Uterus (tissue), 4 donors: ENCODE data around the gene CCM2. TPM values are rescaled to one million over a fixed set of nuclear protein-coding genes. Genes with fewer than 3 reads are reported as not detected.
A peak's percentile ranks its signal among the peaks of the same experiment; 100 is the strongest.

Experiments
- DNase-seq, 2 donors: peaks; one replicate each; pipeline ENCODE4 v3.0.0-alpha.2; 2019 to 2020
- H3K27ac ChIP-seq, 2 donors: fragments of 200-600 bp; sonication (generic); 1 replicate in 1 of 2; 2 replicates in 1 of 2; pipeline ENCODE4 v1.5.1; 2016 to 2018
- H3K27me3 ChIP-seq, 2 donors: fragments of 200-600 bp; sonication (generic); one replicate each; pipeline ENCODE4 v1.5.1; 2018 to 2019; ENCODE audit warnings: control low read depth in 1 of 2
- H3K36me3 ChIP-seq, 2 donors: fragments of 200-600 bp; sonication (generic); one replicate each; pipeline ENCODE4 v1.5.1; 2019; ENCODE audit warnings: control low read depth in 1 of 2
- H3K4me1 ChIP-seq, 2 donors: fragments of 200-600 bp; sonication (generic); one replicate each; pipeline ENCODE4 v1.5.1; 2018 to 2019; ENCODE audit warnings: control low read depth in 1 of 2
- H3K4me3 ChIP-seq, 2 donors: fragments of 200-600 bp; sonication (generic); 1 replicate in 1 of 2; 2 replicates in 1 of 2; pipeline ENCODE4 v1.5.1; 2018 to 2019; ENCODE audit warnings: mild to moderate bottlenecking in 1 of 2
- H3K9me3 ChIP-seq, 2 donors: fragments of 200-600 bp; sonication (generic); one replicate each; pipeline ENCODE4 v1.5.1; 2019; ENCODE audit warnings: control low read depth in 1 of 2
- POLR2A ChIP-seq, 2 donors: fragments of 450-650 bp; IDR thresholded peaks; one replicate each; pipeline ENCODE4 v1.6.1; 2016; ENCODE audit warnings: antibody characterized with exemption in 2 of 2, mild to moderate bottlenecking in 1 of 2, moderate library complexity in 1 of 2
- intact Hi-C: fragments of 100-400 bp; cut with DNase I; formaldehyde crosslinking; loops from one replicate; pipeline ENCODE4 v1.15.1; 2023; ENCODE audit warnings: low total_unique reads
- total RNA-seq, 4 donors: library from RNA; depleted of rRNA in 3 of 4; stranded (reverse); fragments of >200 nt in 3 of 4; gene quantifications; one replicate each; pipeline versions ENCODE4 v1.1.0 to v1.2.4, GENCODE V29; 2014 to 2023
- TF ChIP-seq, protein P1 (sequence below), 4 experiments: fragments of 200-600 bp in 2 of 4; fragments of 450-650 bp in 2 of 4; sonication (generic) in 2 of 4; IDR thresholded peaks; one replicate each; pipeline ENCODE4 v1.5.1; 2016 to 2019; ENCODE audit warnings: antibody characterized with exemption in 4 of 4, mild to moderate bottlenecking in 2 of 4, moderate library complexity in 1 of 4
- donor health status: DM: yes; HTN: yes; CAD: no.

The CCM2 gene
- total RNA-seq, 4 donors from 2014 or later: 7.6 to 70.2 (median 33.6) TPM

- H3K27me3 ChIP-seq: no peaks in the 10 kb centered on the region
- intact Hi-C loops: loop anchor here (10.0 kb wide), 1 partner anchor 411 kb away; the partner anchor contains the start of gene DDX56
- no peaks in the 10 kb centered on the region for H3K9me3 ChIP-seq
- no peaks in the 10 kb centered on the region for H3K4me1 ChIP-seq
- no peaks in the 10 kb centered on the region for H3K36me3 ChIP-seq
- H3K27ac ChIP-seq: peak overlapping the region; percentile 91 to 96
- H3K4me3 ChIP-seq: peak overlapping the region; percentile 52 to 57
- TF ChIP-seq, protein P1, sequence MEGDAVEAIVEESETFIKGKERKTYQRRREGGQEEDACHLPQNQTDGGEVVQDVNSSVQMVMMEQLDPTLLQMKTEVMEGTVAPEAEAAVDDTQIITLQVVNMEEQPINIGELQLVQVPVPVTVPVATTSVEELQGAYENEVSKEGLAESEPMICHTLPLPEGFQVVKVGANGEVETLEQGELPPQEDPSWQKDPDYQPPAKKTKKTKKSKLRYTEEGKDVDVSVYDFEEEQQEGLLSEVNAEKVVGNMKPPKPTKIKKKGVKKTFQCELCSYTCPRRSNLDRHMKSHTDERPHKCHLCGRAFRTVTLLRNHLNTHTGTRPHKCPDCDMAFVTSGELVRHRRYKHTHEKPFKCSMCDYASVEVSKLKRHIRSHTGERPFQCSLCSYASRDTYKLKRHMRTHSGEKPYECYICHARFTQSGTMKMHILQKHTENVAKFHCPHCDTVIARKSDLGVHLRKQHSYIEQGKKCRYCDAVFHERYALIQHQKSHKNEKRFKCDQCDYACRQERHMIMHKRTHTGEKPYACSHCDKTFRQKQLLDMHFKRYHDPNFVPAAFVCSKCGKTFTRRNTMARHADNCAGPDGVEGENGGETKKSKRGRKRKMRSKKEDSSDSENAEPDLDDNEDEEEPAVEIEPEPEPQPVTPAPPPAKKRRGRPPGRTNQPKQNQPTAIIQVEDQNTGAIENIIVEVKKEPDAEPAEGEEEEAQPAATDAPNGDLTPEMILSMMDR (IDR thresholded peaks at IDR 0.05): no peak
- TF ChIP-seq POLR2A (IDR thresholded peaks at IDR 0.05): no peak
- DNase-seq: no peak
These were observed 14.1 kb upstream of the CCM2 start for GRCh38 chr7:44985900-44986217.

GRCh38 chr7:44986218-44987053, 13.6 kb upstream of the CCM2 start:
- peak; percentile 90 to 95 for DNase-seq
- H3K4me3 ChIP-seq: peak overlapping the region; percentile 52 to 57
- peak overlapping the region; percentile 91 to 96 for H3K27ac ChIP-seq
- intact Hi-C loops: loop anchor here (10.0 kb wide), 1 partner anchor 412 kb away; the partner anchor contains the start of gene DDX56
- no peaks in the 10 kb centered on the region for H3K27me3 ChIP-seq
- TF ChIP-seq POLR2A (IDR thresholded peaks at IDR 0.05): peak; percentile 93 to 97
- TF ChIP-seq, protein P1 (IDR thresholded peaks at IDR 0.05): peak in 2 of 4 experiments; percentile 10 to 14
- H3K36me3 ChIP-seq: no peaks in the 10 kb centered on the region
- H3K4me1 ChIP-seq: no peaks in the 10 kb centered on the region
- H3K9me3 ChIP-seq: no peaks in the 10 kb centered on the region

DNA sequence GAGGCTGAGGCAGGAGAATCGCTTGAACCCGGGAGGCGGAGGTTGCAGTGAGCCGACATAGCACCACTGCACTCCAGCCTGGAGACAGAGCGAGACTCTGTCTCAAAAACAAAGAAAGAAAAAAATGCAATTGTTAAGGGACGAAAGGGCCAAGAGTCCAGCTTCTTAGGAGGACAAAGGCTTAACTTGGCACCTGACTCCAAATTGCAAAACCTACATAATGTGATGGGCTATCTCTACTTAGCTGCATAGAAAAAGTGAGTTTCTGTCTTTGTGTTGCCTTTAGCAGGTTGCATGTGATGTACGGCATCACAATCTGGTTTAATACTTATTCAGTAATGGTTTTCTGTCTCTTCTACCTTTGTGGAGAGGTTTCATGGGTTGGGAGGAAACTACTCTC, 12.5 kb upstream of the CCM2 start:
- Histone ChIP-seq H3K36me3 (no peaks in the 10 kb centered on the region), H3K4me1 (no peaks in the 10 kb centered on the region), H3K4me3 (peak overlapping the region in 1 of 2 donors; percentile 52), H3K9me3 (no peaks in the 10 kb centered on the region), H3K27ac (peak overlapping the region in 1 of 2 donors; percentile 96), H3K27me3 (no peaks in the 10 kb centered on the region)
- intact Hi-C loops: loop anchor here (10.0 kb wide), 1 partner anchor 413 kb away; the partner anchor contains the start of gene DDX56
- TF ChIP-seq, protein P1 (IDR thresholded peaks at IDR 0.05): no peak
- no peak for TF ChIP-seq POLR2A (IDR thresholded peaks at IDR 0.05)
- no peak for DNase-seq

- TF ChIP-seq, protein P1 (IDR thresholded peaks at IDR 0.05): no peak
- TF ChIP-seq POLR2A (IDR thresholded peaks at IDR 0.05): no peak
- H3K36me3 ChIP-seq: no peaks in the 10 kb centered on the region
- H3K27ac ChIP-seq: no peak overlapping the region
- no peaks in the 10 kb centered on the region for H3K9me3 ChIP-seq
- DNase-seq: no peak
- no peak overlapping the region for H3K4me3 ChIP-seq
- intact Hi-C loops: loop anchor here (10.0 kb wide), 1 partner anchor 413 kb away; the partner anchor contains the start of gene DDX56
- no peaks in the 10 kb centered on the region for H3K27me3 ChIP-seq
- no peaks in the 10 kb centered on the region for H3K4me1 ChIP-seq
These were observed 12.0 kb upstream of the CCM2 start for GRCh38 chr7:44987996-44988395.

DNA sequence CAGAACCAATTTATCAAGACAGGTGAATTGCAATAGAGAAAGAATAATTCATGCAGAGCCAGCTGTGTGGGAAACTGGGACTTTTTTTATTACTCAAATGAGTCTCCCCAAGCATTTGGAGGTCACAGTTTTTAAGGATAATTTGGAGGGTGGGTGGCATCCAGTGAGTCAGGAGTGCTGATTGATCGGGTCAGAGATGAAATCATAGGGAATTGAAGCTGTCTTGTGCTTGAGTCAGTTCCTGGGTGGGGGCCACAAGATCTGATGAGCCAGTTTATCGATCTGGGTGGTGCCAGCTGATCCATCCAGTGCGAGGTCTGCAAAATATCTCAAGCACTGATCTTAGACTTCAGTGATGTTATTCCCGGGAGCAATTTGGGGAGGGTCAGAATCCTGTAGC, 11.3 kb upstream of the CCM2 start:
- H3K4me3 ChIP-seq: no peak overlapping the region
- no peaks in the 10 kb centered on the region for H3K36me3 ChIP-seq
- H3K4me1 ChIP-seq: no peaks in the 10 kb centered on the region
- H3K27ac ChIP-seq: no peak overlapping the region
- no peak for DNase-seq
- H3K9me3 ChIP-seq: no peaks in the 10 kb centered on the region
- intact Hi-C loops: loop anchor here (10.0 kb wide), 1 partner anchor 414 kb away; the partner anchor contains the start of gene DDX56
- no peaks in the 10 kb centered on the region for H3K27me3 ChIP-seq
- TF ChIP-seq, protein P1 (IDR thresholded peaks at IDR 0.05): no peak
- TF ChIP-seq POLR2A (IDR thresholded peaks at IDR 0.05): no peak
